H9 (cell line): ENCODE results near the gene CFAP61. TPM values are rescaled to one million over a fixed set of nuclear protein-coding genes. Genes with fewer than 3 reads are reported as not detected.

Experiments used
- DNase-seq: peaks from one replicate; pipeline ENCODE4 v3.0.0-alpha.2; 2017
- H2AFZ ChIP-seq: one replicate; pipeline ENCODE4 v1.6.1; 2013; ENCODE audit warnings: mild to moderate bottlenecking, low read length, control low read depth, moderate library complexity
- H2AK5ac ChIP-seq: 2 replicates; pipeline ENCODE4 v1.6.1; 2013; ENCODE audit warnings: low read length, control low read depth, mixed read lengths; ENCODE audit not compliant: insufficient read length
- H2BK120ac ChIP-seq: one replicate; pipeline ENCODE4 v1.6.1; 2013; ENCODE audit warnings: low read depth, mild to moderate bottlenecking, low read length, control low read depth, inconsistent platforms; ENCODE audit not compliant: poor library complexity, severe bottlenecking
- H2BK12ac ChIP-seq: 2 replicates; pipeline ENCODE4 v1.6.1; 2013; ENCODE audit warnings: low read length, control low read depth, mixed read lengths, low read depth; ENCODE audit not compliant: insufficient read length
- H2BK15ac ChIP-seq: 2 replicates; pipeline ENCODE4 v1.6.1; 2013; ENCODE audit warnings: low read depth, low read length, control low read depth
- H2BK20ac ChIP-seq: one replicate; pipeline ENCODE4 v1.6.1; 2013; ENCODE audit warnings: low read depth, mild to moderate bottlenecking, low read length, control low read depth, inconsistent platforms; ENCODE audit not compliant: poor library complexity, severe bottlenecking
- H2BK5ac ChIP-seq: 2 replicates; pipeline ENCODE4 v1.6.1; 2013; ENCODE audit warnings: low read length, control low read depth, mixed read lengths; ENCODE audit not compliant: insufficient read length
- H3K14ac ChIP-seq: 2 replicates; pipeline ENCODE4 v1.6.1; 2013; ENCODE audit warnings: low read length, control low read depth; ENCODE audit not compliant: insufficient read depth
- H3K18ac ChIP-seq: 2 replicates; pipeline ENCODE4 v1.6.1; 2013; ENCODE audit warnings: low read depth, mild to moderate bottlenecking, mixed read lengths, low read length, control low read depth; ENCODE audit not compliant: insufficient read length
- H3K23ac ChIP-seq: 2 replicates; pipeline ENCODE4 v1.6.1; 2013; ENCODE audit warnings: low read length, control low read depth, mixed read lengths, low read depth; ENCODE audit not compliant: insufficient read length
- H3K23me2 ChIP-seq: 2 replicates; pipeline ENCODE4 v1.6.1; 2013; ENCODE audit warnings: low read depth, mild to moderate bottlenecking, mixed read lengths, low read length, control low read depth; ENCODE audit not compliant: insufficient read length, poor library complexity, severe bottlenecking
- H3K27ac ChIP-seq: 2 replicates; pipeline ENCODE4 v1.5.1; 2013; ENCODE audit warnings: low read length, control low read depth, mixed read lengths, low read depth; ENCODE audit not compliant: insufficient read length
- H3K27me3 ChIP-seq: 2 replicates; pipeline ENCODE4 v1.6.1; 2013; ENCODE audit warnings: low read length, control low read depth, inconsistent platforms; ENCODE audit not compliant: insufficient read depth
- H3K4ac ChIP-seq: 2 replicates; pipeline ENCODE4 v1.6.1; 2013; ENCODE audit warnings: low read depth, mild to moderate bottlenecking, control low read depth, inconsistent platforms, low read length, moderate library complexity
- H3K4me1 ChIP-seq: 2 replicates; pipeline ENCODE4 v1.6.1; 2013; ENCODE audit warnings: low read length, control low read depth, inconsistent platforms; ENCODE audit not compliant: insufficient read depth
- H3K4me2 ChIP-seq: 2 replicates; pipeline ENCODE4 v1.6.1; 2013; ENCODE audit warnings: low read length, control low read depth, mixed read lengths; ENCODE audit not compliant: insufficient read length, insufficient read depth
- H3K56ac ChIP-seq: 2 replicates; pipeline ENCODE4 v1.6.1; 2013; ENCODE audit warnings: low read depth, mild to moderate bottlenecking, mixed read lengths, low read length, control low read depth; ENCODE audit not compliant: insufficient read length
- H3K79me1 ChIP-seq: 2 replicates; pipeline ENCODE4 v1.6.1; 2013; ENCODE audit warnings: low read depth, mild to moderate bottlenecking, moderate library complexity, low read length, control low read depth, inconsistent platforms; ENCODE audit not compliant: insufficient read depth, poor library complexity, severe bottlenecking
- H3K79me2 ChIP-seq: 2 replicates; pipeline ENCODE4 v1.6.1; 2013; ENCODE audit warnings: low read length, control low read depth, inconsistent platforms; ENCODE audit not compliant: insufficient read depth
- H3K9ac ChIP-seq: 2 replicates; pipeline ENCODE4 v1.6.1; 2013; ENCODE audit warnings: low read length, control low read depth, mixed read lengths; ENCODE audit not compliant: insufficient read length; ENCODE audit errors: extremely low read depth
- H3K9me3 ChIP-seq: one replicate; pipeline ENCODE4 v1.6.1; 2013; ENCODE audit warnings: low read depth, low read length, inconsistent platforms; ENCODE audit not compliant: control insufficient read depth
- H3T11ph ChIP-seq: one replicate; pipeline ENCODE4 v1.6.1; 2013; ENCODE audit warnings: mild to moderate bottlenecking, low read length, control low read depth, inconsistent platforms
- H4K20me1 ChIP-seq: one replicate; pipeline ENCODE4 v1.6.1; 2013; ENCODE audit not compliant: control insufficient read depth, insufficient read length, insufficient read depth
- H4K5ac ChIP-seq: 2 replicates; pipeline ENCODE4 v1.6.1; 2013; ENCODE audit warnings: low read depth, mild to moderate bottlenecking, mixed read lengths, low read length, control low read depth; ENCODE audit not compliant: insufficient read length
- H4K8ac ChIP-seq: replicated peaks from 2 replicates; pipeline ENCODE4 v1.6.1; 2013; ENCODE audit warnings: low read length, control low read depth, mixed read lengths, low read depth; ENCODE audit not compliant: insufficient read length
- H4K91ac ChIP-seq: 2 replicates; pipeline ENCODE4 v1.6.1; 2013; ENCODE audit warnings: low read depth, mild to moderate bottlenecking, moderate library complexity, mixed read lengths, low read length, control low read depth; ENCODE audit not compliant: insufficient read length
- H3K27ac Mint-ChIP-seq, 3 experiments: 2 replicates in 2 of 3; 3 replicates in 1 of 3; pipeline ENCODE4 v1.8.0; 2020 to 2021; ENCODE audit warnings: mixed read lengths in 3 of 3, mild to moderate bottlenecking in 1 of 3, moderate library complexity in 1 of 3
- H3K27me3 Mint-ChIP-seq: 2 replicates; pipeline ENCODE4 v1.8.0; 2021; ENCODE audit warnings: low read depth, mild to moderate bottlenecking, moderate library complexity, mixed read lengths
- H3K36me3 Mint-ChIP-seq, 3 experiments: 2 replicates in 2 of 3; 3 replicates in 1 of 3; pipeline ENCODE4 v1.8.0; 2020 to 2021; ENCODE audit warnings: low read depth in 3 of 3, mixed read lengths in 3 of 3; ENCODE audit not compliant: insufficient read depth in 1 of 3
- H3K4me1 Mint-ChIP-seq, 2 experiments: 2 replicates each; pipeline ENCODE4 v1.8.0; 2020; ENCODE audit warnings: mixed read lengths in 2 of 2
- H3K4me3 Mint-ChIP-seq, 2 experiments: 2 replicates in 1 of 2; 3 replicates in 1 of 2; pipeline ENCODE4 v1.8.0; 2020 to 2021; ENCODE audit warnings: mild to moderate bottlenecking in 2 of 2, mixed read lengths in 2 of 2, moderate library complexity in 1 of 2
- H3K9me3 Mint-ChIP-seq, 2 experiments: 2 replicates in 1 of 2; 3 replicates in 1 of 2; pipeline ENCODE4 v1.8.0; 2020; ENCODE audit warnings: mild to moderate bottlenecking in 2 of 2, mixed read lengths in 2 of 2, moderate library complexity in 1 of 2
- WGBS: extraction: QIAGEN DNeasy Blood & Tissue Kit; methylation state at CpG from one replicate; pipeline ENCODE4 v1.1.7; 2013; ENCODE audit warnings: missing lambda C conversion rate, low lambda C conversion rate, mixed read lengths; ENCODE audit not compliant: insufficient read length; ENCODE audit errors: extremely low coverage; 5-methylcytosine and 5-hydroxymethylcytosine counted together
- total RNA-seq: library from RNA; stranded (reverse); gene quantifications from 2 replicates; pipeline ENCODE4 v1.2.1, GENCODE V29; 2021
- TF ChIP-seq, protein P1 (sequence below): fragments of 200-600 bp; sonication (generic); conservative IDR thresholded peaks from 3 replicates; pipeline ENCODE4 v1.8.0; 2021; ENCODE audit warnings: antibody characterized with exemption, mild to moderate bottlenecking

Gene CFAP61
- total RNA-seq, 1 experiment from 2014 or later: 0.44 TPM

DNA sequence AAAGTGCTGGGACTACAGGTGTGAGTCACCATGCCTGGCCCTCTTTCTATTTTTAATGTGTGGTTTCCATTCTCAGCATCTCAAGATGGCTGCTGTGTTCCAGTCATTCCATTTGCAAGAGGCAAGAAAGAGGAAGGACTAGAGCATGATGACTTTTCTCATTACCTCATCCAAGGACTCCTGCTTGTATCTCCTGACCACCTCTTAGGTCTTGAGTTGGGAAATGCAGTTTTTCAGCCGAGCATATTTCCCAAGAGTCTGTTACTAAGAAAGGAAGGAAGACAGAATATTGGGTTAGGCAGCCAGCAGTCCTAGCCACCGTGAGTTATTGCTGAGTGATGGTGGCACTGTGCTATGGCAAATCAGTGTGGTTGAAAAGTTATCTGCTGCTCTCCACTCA lies 207.2 kb downstream of the CFAP61 start:
- no peaks in the 10 kb centered on the region for H3K36me3 Mint-ChIP-seq
- H3K4ac ChIP-seq: no peak overlapping the region

More for the DNA sequence above, 207.2 kb downstream of the CFAP61 start:
- Histone ChIP-seq H3K14ac (no peak overlapping the region), H2BK120ac (no peak overlapping the region), H4K8ac (no peak overlapping the region), H3K79me2 (no peaks in the 10 kb centered on the region), H2AK5ac (no peak overlapping the region), H3K79me1 (no peaks in the 10 kb centered on the region), H3K9ac (no peak overlapping the region), H3K4me2 (no peak overlapping the region), H2BK15ac (no peak overlapping the region), H3K4me1 (no peaks in the 10 kb centered on the region), H3K9me3 (no peaks in the 10 kb centered on the region), H3T11ph (no peak overlapping the region), H4K91ac (no peak overlapping the region), H2BK20ac (no peak overlapping the region), H3K23me2 (no peaks in the 10 kb centered on the region), H2BK5ac (no peak overlapping the region), H3K56ac (no peak overlapping the region), H3K23ac (no peak overlapping the region), H3K27ac (no peak overlapping the region), H2BK12ac (no peak overlapping the region), H3K27me3 (no peaks in the 10 kb centered on the region), H4K20me1 (no peaks in the 10 kb centered on the region), H4K5ac (no peak overlapping the region), H3K18ac (no peak overlapping the region), H2AFZ (no peak overlapping the region)
- no peaks in the 10 kb centered on the region; a peak in 1 of 4 replicates for H3K4me1 Mint-ChIP-seq
- no CpG with 5 or more reads among the region's 2 CpGs for WGBS
- H3K4me3 Mint-ChIP-seq: no peak overlapping the region
- DNase-seq: no peak
- H3K27ac Mint-ChIP-seq: no peak overlapping the region
- H3K9me3 Mint-ChIP-seq: no peaks in the 10 kb centered on the region
- no peaks in the 10 kb centered on the region; the same call in 1 of the 2 replicates for H3K27me3 Mint-ChIP-seq
- TF ChIP-seq, protein P1, sequence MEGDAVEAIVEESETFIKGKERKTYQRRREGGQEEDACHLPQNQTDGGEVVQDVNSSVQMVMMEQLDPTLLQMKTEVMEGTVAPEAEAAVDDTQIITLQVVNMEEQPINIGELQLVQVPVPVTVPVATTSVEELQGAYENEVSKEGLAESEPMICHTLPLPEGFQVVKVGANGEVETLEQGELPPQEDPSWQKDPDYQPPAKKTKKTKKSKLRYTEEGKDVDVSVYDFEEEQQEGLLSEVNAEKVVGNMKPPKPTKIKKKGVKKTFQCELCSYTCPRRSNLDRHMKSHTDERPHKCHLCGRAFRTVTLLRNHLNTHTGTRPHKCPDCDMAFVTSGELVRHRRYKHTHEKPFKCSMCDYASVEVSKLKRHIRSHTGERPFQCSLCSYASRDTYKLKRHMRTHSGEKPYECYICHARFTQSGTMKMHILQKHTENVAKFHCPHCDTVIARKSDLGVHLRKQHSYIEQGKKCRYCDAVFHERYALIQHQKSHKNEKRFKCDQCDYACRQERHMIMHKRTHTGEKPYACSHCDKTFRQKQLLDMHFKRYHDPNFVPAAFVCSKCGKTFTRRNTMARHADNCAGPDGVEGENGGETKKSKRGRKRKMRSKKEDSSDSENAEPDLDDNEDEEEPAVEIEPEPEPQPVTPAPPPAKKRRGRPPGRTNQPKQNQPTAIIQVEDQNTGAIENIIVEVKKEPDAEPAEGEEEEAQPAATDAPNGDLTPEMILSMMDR: no peak
